HCT116 (cell line): Measurements from ENCODE around the gene TLL2. TPM values are rescaled to one million over a fixed set of nuclear protein-coding genes. Genes with fewer than 3 reads are reported as not detected.

Source experiments
- ATAC-seq: fragments of 200-7000 bp; cut with Tn5 transposase; 2 replicates; pipeline ENCODE4 v1.9.1; 2020; ENCODE audit warnings: mild to moderate bottlenecking, moderate library complexity
- BruUV-seq: library from RNA; stranded (reverse); fragments of 400-500 nt; replicated peaks from 2 replicates; lab custom pipeline; 2021; lab: Mats Ljungman, UMichigan
- CTCF ChIA-PET: fragments of 300-600 bp; sonication (Branson Sonifier 250); formaldehyde crosslinking; loops from one replicate; lab custom pipeline; 2021; ENCODE audit warnings: antibody characterized with exemption; lab: Charles Lee
- POLR2A ChIA-PET: fragments of 300-600, 350-600 bp; sonication (Branson Sonifier 250); formaldehyde crosslinking; loops from one replicate; lab custom pipeline; 2021; ENCODE audit warnings: antibody characterized with exemption; lab: Charles Lee
- RAD21 ChIA-PET, 2 experiments: fragments of 300-600 bp; sonication (Branson Sonifier 250); formaldehyde crosslinking; loops; one replicate each; lab custom pipeline; 2023; ENCODE audit warnings: low total read pairs in 2 of 2; ENCODE audit not compliant: uncharacterized antibody in 2 of 2, unreplicated experiment in 2 of 2, low non-redundant PET in 1 of 2; lab: Charles Lee
- DNase-seq: peaks from one replicate; pipeline ENCODE4 v3.0.0-alpha.2; 2010; ENCODE audit warnings: low read depth, low spot score
- H2AFZ ChIP-seq: fragments of 200-600 bp; shearing (Covaris generic), sonication (generic); 2 replicates; pipeline ENCODE4 v1.6.1; 2017; ENCODE audit warnings: low read depth, mixed run types, mixed read lengths, antibody characterized with exemption, low read length; ENCODE audit not compliant: poor library complexity, severe bottlenecking
- H3K27ac ChIP-seq: 2 replicates; pipeline ENCODE4 v1.5.1; 2012; ENCODE audit warnings: low read depth, low read length
- H3K27me3 ChIP-seq: fragments of 200-600 bp; sonication (generic); 2 replicates; pipeline ENCODE4 v1.6.1; 2016; ENCODE audit warnings: mixed run types, low read length, mixed read lengths; ENCODE audit not compliant: insufficient read depth
- H3K36me3 ChIP-seq, 2 experiments: fragments of 200-500 bp in 1 of 2; fragments of 200-600 bp in 1 of 2; sonication (Bioruptor generic) in 1 of 2; sonication (generic) in 1 of 2; 2 replicates each; pipeline versions ENCODE4 v1.5.1 to v1.6.1; 2014 to 2016; ENCODE audit warnings: low read length in 2 of 2, inconsistent platforms in 1 of 2, mixed read lengths in 1 of 2, mixed run types in 1 of 2; ENCODE audit not compliant: insufficient read depth in 2 of 2, control insufficient read depth in 1 of 2
- H3K4me1 ChIP-seq, 2 experiments: fragments of 200-600 bp in 1 of 2; sonication (generic) in 1 of 2; 2 replicates each; pipeline versions ENCODE4 v1.5.1 to v1.6.1; 2012 to 2017; ENCODE audit warnings: low read length in 2 of 2, inconsistent platforms in 1 of 2, mild to moderate bottlenecking in 1 of 2, mixed read lengths in 1 of 2, mixed run types in 1 of 2, moderate library complexity in 1 of 2; ENCODE audit not compliant: insufficient read depth in 2 of 2, control insufficient read depth in 1 of 2
- H3K4me2 ChIP-seq: fragments of 200-600 bp; sonication (generic); 2 replicates; pipeline ENCODE4 v1.6.1; 2017; ENCODE audit warnings: mixed run types, low read length, mixed read lengths
- H3K4me3 ChIP-seq, 2 experiments: fragments of 200-600 bp in 1 of 2; sonication (generic) in 1 of 2; replicated peaks in 1 of 2; 2 replicates each; pipeline ENCODE4 v1.5.1; 2011 to 2016; ENCODE audit warnings: low read length in 2 of 2, control low read depth in 1 of 2, low read depth in 1 of 2, mild to moderate bottlenecking in 1 of 2, mixed read lengths in 1 of 2, mixed run types in 1 of 2
- H3K79me2 ChIP-seq: fragments of 200-600 bp; sonication (generic); 2 replicates; pipeline ENCODE4 v1.6.1; 2017; ENCODE audit warnings: mild to moderate bottlenecking, mixed run types, low read length, moderate library complexity, mixed read lengths; ENCODE audit not compliant: insufficient read depth
- H3K9ac ChIP-seq: fragments of 200-600 bp; sonication (generic); 2 replicates; pipeline ENCODE4 v1.6.1; 2016; ENCODE audit warnings: low read length, mixed read lengths
- H3K9me2 ChIP-seq: fragments of 200-600 bp; sonication (generic), shearing (Covaris generic); 2 replicates; pipeline ENCODE4 v1.6.1; 2017; ENCODE audit warnings: mixed run types, mild to moderate bottlenecking, moderate library complexity; ENCODE audit not compliant: insufficient read depth
- H3K9me3 ChIP-seq, 2 experiments: fragments of 200-500 bp in 1 of 2; fragments of 200-600 bp in 1 of 2; sonication (Bioruptor generic) in 1 of 2; sonication (generic) in 1 of 2; 2 replicates each; pipeline ENCODE4 v1.6.1; 2014 to 2017; ENCODE audit warnings: low read length in 2 of 2, mixed read lengths in 2 of 2, inconsistent platforms in 1 of 2, low read depth in 1 of 2, mild to moderate bottlenecking in 1 of 2, mixed run types in 1 of 2, moderate library complexity in 1 of 2; ENCODE audit not compliant: control insufficient read depth in 1 of 2, insufficient read depth in 1 of 2
- H4K20me1 ChIP-seq: fragments of 200-600 bp; sonication (generic), shearing (Covaris generic); 2 replicates; pipeline ENCODE4 v1.6.1; 2017; ENCODE audit warnings: mixed run types, mild to moderate bottlenecking, moderate library complexity; ENCODE audit not compliant: insufficient read depth
- FOSL1 ChIP-seq: IDR thresholded peaks from 2 replicates; pipeline ENCODE4 v1.6.1; 2012; ENCODE audit warnings: low read depth
- MAX ChIP-seq: IDR thresholded peaks from 2 replicates; pipeline ENCODE4 v1.6.1; 2012
- POLR2AphosphoS5 ChIP-seq: IDR thresholded peaks from 2 replicates; pipeline ENCODE4 v1.6.1; 2011; ENCODE audit warnings: mild to moderate bottlenecking, low read depth, low read length, moderate library complexity
- RAD21 ChIP-seq: IDR thresholded peaks from 2 replicates; pipeline ENCODE4 v1.6.1; 2012; ENCODE audit warnings: low read depth, mild to moderate bottlenecking
- ZFX ChIP-seq: fragments of 450-650 bp; IDR thresholded peaks from 2 replicates; pipeline ENCODE4 v1.6.1; 2017
- intact Hi-C: fragments of 100-400 bp; cut with micrococcal nuclease; formaldehyde crosslinking; loops from 2 replicates; pipeline ENCODE4 v1.10.0; 2022
- total RNA-seq: library from RNA; stranded (reverse); gene quantifications from one replicate; pipeline ENCODE4 v1.2.1, GENCODE V29; 2021; ENCODE audit not compliant: unreplicated experiment
- TF ChIP-seq, protein P1 (sequence below): IDR thresholded peaks from 2 replicates; pipeline ENCODE4 v1.6.1; 2012; ENCODE audit warnings: low read depth

The TLL2 gene
- total RNA-seq, 1 experiment from 2014 or later = 1.3 TPM

DNA sequence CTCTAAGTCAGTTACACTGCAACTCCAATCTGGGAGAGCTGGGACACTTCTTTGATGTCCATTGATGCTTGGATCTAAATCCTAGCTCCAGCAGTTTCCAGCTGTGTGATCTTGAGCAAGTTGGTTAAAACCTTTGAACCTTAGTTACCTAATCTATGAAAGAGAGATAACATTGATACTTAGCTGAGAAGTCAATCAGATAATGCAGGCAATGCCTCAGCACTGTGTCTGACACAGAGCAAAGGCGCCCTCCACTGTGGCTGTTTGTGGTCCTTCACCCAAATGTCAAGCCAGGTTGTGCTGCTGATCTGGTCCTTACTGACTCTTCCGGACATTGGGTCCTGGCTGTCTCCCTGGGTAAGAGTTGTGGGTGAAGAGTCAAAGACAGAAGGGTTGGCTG is 189.3 kb downstream of the TLL2 start:
- no peak for ATAC-seq
- CTCF ChIA-PET = interaction anchor here (2.3 kb wide), 1 partner anchor 10 kb away, joined by 10 read pairs; no protein-coding TSS in a partner anchor
- BruUV-seq = no TSS peak

DNA sequence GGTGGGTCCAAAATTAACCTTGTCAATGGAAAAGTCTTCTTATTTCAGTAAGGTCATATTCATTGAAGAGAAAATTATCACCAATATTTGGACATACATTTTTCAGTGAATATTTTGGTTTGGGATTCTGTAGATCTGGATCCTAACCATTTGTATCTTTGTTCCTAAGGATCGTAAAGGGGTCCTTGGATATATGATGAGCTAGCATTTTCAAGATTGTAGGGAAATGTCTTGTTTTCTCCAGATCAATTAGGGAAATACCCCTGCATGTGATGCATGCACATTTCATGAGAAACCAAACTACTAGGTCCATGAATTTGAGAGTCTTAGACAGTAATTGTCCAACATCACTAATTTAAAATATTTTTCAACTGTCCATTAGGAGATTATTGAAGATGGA is 191.5 kb downstream of the TLL2 start:
- no peak overlapping the region for H2AFZ ChIP-seq
- H3K4me1 ChIP-seq = no peaks in the 10 kb centered on the region
- no peaks in the 10 kb centered on the region for H3K9me2 ChIP-seq
- H3K79me2 ChIP-seq = no peaks in the 10 kb centered on the region
- RAD21 ChIA-PET = no interaction called here
- no peaks in the 10 kb centered on the region for H3K9me3 ChIP-seq
- no peaks in the 10 kb centered on the region for H3K36me3 ChIP-seq
- intact Hi-C loops = no loop called here
- POLR2A ChIA-PET = no interaction called here
- H3K27ac ChIP-seq = no peak overlapping the region
- no TSS peak for BruUV-seq
- CTCF ChIA-PET = interaction anchor here (1.0 kb wide), 1 partner anchor 12 kb away, joined by 4 read pairs; no protein-coding TSS in a partner anchor
- no peak overlapping the region for H3K4me2 ChIP-seq
- peaks cover 5% of the 10 kb centered on the region; the same call in 1 of the 2 replicates for H3K27me3 ChIP-seq
- H4K20me1 ChIP-seq = no peaks in the 10 kb centered on the region
- DNase-seq (no peak), ATAC-seq (no peak)
- TF ChIP-seq, protein P1, sequence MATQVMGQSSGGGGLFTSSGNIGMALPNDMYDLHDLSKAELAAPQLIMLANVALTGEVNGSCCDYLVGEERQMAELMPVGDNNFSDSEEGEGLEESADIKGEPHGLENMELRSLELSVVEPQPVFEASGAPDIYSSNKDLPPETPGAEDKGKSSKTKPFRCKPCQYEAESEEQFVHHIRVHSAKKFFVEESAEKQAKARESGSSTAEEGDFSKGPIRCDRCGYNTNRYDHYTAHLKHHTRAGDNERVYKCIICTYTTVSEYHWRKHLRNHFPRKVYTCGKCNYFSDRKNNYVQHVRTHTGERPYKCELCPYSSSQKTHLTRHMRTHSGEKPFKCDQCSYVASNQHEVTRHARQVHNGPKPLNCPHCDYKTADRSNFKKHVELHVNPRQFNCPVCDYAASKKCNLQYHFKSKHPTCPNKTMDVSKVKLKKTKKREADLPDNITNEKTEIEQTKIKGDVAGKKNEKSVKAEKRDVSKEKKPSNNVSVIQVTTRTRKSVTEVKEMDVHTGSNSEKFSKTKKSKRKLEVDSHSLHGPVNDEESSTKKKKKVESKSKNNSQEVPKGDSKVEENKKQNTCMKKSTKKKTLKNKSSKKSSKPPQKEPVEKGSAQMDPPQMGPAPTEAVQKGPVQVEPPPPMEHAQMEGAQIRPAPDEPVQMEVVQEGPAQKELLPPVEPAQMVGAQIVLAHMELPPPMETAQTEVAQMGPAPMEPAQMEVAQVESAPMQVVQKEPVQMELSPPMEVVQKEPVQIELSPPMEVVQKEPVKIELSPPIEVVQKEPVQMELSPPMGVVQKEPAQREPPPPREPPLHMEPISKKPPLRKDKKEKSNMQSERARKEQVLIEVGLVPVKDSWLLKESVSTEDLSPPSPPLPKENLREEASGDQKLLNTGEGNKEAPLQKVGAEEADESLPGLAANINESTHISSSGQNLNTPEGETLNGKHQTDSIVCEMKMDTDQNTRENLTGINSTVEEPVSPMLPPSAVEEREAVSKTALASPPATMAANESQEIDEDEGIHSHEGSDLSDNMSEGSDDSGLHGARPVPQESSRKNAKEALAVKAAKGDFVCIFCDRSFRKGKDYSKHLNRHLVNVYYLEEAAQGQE = no peak
- TF ChIP-seq FOSL1 (no peak), ZFX (no peak), POLR2AphosphoS5 (no peak)
- H3K4me3 ChIP-seq = no peak overlapping the region
- no peak overlapping the region for H3K9ac ChIP-seq

More for the DNA sequence above, 189.3 kb downstream of the TLL2 start:
- ChIA-PET RAD21 (interaction anchor here (0.7 to 0.9 kb wide), 2 partner anchors 278 to 308 kb away, joined by 3 read pairs; no protein-coding TSS in a partner anchor), POLR2A (no interaction called here)
- H4K20me1 ChIP-seq = no peaks in the 10 kb centered on the region
- no peak overlapping the region for H3K4me3 ChIP-seq
- peaks cover 5% of the 10 kb centered on the region; the same call in 1 of the 2 replicates for H3K27me3 ChIP-seq
- H3K79me2 ChIP-seq = no peaks in the 10 kb centered on the region
- TF ChIP-seq RAD21 (peak; percentile 25; the same call in 1 of the 2 replicates), MAX (no peak)
- intact Hi-C loops = no loop called here
- H3K9ac ChIP-seq = no peak overlapping the region
- no peak overlapping the region for H2AFZ ChIP-seq
- H3K4me2 ChIP-seq = no peak overlapping the region
- no peak overlapping the region for H3K27ac ChIP-seq
- H3K4me1 ChIP-seq = no peaks in the 10 kb centered on the region
- no peak for DNase-seq
- H3K9me2 ChIP-seq = no peaks in the 10 kb centered on the region
- no peaks in the 10 kb centered on the region for H3K9me3 ChIP-seq
- no peaks in the 10 kb centered on the region for H3K36me3 ChIP-seq
